ENCODE measurements around the gene B9D2.
"Not testable (repeated sequence)": the region's sequence is repeated elsewhere in the genome, so short reads cannot be mapped to it uniquely, and the experiment has no call there.

The B9D2 gene

GRCh38 chr19:41386442-41386841, 22.5 kb upstream of the B9D2 start:
- DNase-seq = no peak

GRCh38 chr19:41384351-41384750, 20.4 kb upstream of the B9D2 start:
- DNase-seq = no peak

- DNase-seq = not testable (repeated sequence)
Measured at GRCh38 chr19:41381536-41381935, 17.6 kb upstream of the B9D2 start.

GRCh38 chr19:41377977-41378709, 14.2 kb upstream of the B9D2 start:
- DNase-seq = no peak

- DNase-seq = no peak
Measured at GRCh38 chr19:41376998-41377365, 13.0 kb upstream of the B9D2 start.

GRCh38 chr19:41376241-41376997, 12.5 kb upstream of the B9D2 start, which contains the start of gene TMEM91:
Gene TMEM91, plus strand, starts transcription at chr19:41376533. Its CDS starts 1,777 bp downstream, at chr19:41378310.
- DNase-seq = no peak

- DNase-seq = no peak
Measured at GRCh38 chr19:41373993-41374392, 10.0 kb upstream of the B9D2 start.

- DNase-seq = no peak
Measured at GRCh38 chr19:41372501-41372900, 8.6 kb upstream of the B9D2 start.

GRCh38 chr19:41371541-41371940, 7.6 kb upstream of the B9D2 start:
- DNase-seq = no peak

GRCh38 chr19:41371119-41371518, 7.2 kb upstream of the B9D2 start:
- not testable (repeated sequence) for DNase-seq

GRCh38 chr19:41369769-41370168, 5.8 kb upstream of the B9D2 start:
- no peak for DNase-seq

- no peak for DNase-seq
Measured at GRCh38 chr19:41367848-41368301, 3.9 kb upstream of the B9D2 start.

- DNase-seq = no peak
Measured at GRCh38 chr19:41366089-41366488, 2.1 kb upstream of the B9D2 start.

GRCh38 chr19:41364524-41365391, 809 bp upstream of the B9D2 start:
- DNase-seq = no peak

GRCh38 chr19:41363371-41363752, 587 bp downstream of the B9D2 start:
- no peak for DNase-seq

- no peak for DNase-seq
Measured at GRCh38 chr19:41362143-41362847, 1.7 kb downstream of the B9D2 start.

- no peak for DNase-seq
Measured at GRCh38 chr19:41359741-41360140, 4.2 kb downstream of the B9D2 start.

GRCh38 chr19:41357746-41358145, 6.2 kb downstream of the B9D2 start:
- DNase-seq = no peak

- DNase-seq = no peak
Measured at GRCh38 chr19:41356984-41357739, 6.8 kb downstream of the B9D2 start.

- DNase-seq = no peak
Measured at GRCh38 chr19:41355802-41356201, 8.1 kb downstream of the B9D2 start.

- DNase-seq = no peak
Measured at GRCh38 chr19:41355035-41355434, 8.9 kb downstream of the B9D2 start.

All from NCI-H526 treated with DMSO at 0.1 percent for 48 hours (cell line).